ENCODE results near the gene DSCAML1.

The DSCAML1 gene

GRCh38 chr11:117790279-117790678 lies 6.7 kb downstream of the DSCAML1 start:
- TF ChIP-seq CTCF (IDR thresholded peaks at IDR 0.05; ENCODE audit: insufficient read depth, low read depth, low read length, missing control alignments): no peak
- no peak for DNase-seq (ENCODE audit: low read depth)
- H3K4me3 ChIP-seq (ENCODE audit: low read depth, low read length): no peak overlapping the region

- TF ChIP-seq CTCF (IDR thresholded peaks at IDR 0.05; ENCODE audit: insufficient read depth, low read depth, low read length, missing control alignments): no peak
- H3K4me3 ChIP-seq (ENCODE audit: low read depth, low read length): no peak overlapping the region
- DNase-seq (ENCODE audit: low read depth): no peak
Measured at GRCh38 chr11:117789241-117789640, 7.8 kb downstream of the DSCAML1 start.

- no peak for TF ChIP-seq CTCF (IDR thresholded peaks at IDR 0.05; ENCODE audit: insufficient read depth, low read depth, low read length, missing control alignments)
- no peak for DNase-seq (ENCODE audit: low read depth)
- H3K4me3 ChIP-seq (ENCODE audit: low read depth, low read length): no peak overlapping the region
Measured at GRCh38 chr11:117786135-117786870, 10.7 kb downstream of the DSCAML1 start.

- H3K4me3 ChIP-seq (ENCODE audit: low read depth, low read length): no peak overlapping the region
- no peak for DNase-seq (ENCODE audit: low read depth)
- TF ChIP-seq CTCF (IDR thresholded peaks at IDR 0.05; ENCODE audit: insufficient read depth, low read depth, low read length, missing control alignments): no peak
Measured at GRCh38 chr11:117782101-117782500, 14.9 kb downstream of the DSCAML1 start.

- no peak for TF ChIP-seq CTCF (IDR thresholded peaks at IDR 0.05; ENCODE audit: insufficient read depth, low read depth, low read length, missing control alignments)
- no peak overlapping the region for H3K4me3 ChIP-seq (ENCODE audit: low read depth, low read length)
- DNase-seq (ENCODE audit: low read depth): no peak
Measured at GRCh38 chr11:117781627-117782026, 15.4 kb downstream of the DSCAML1 start.

GRCh38 chr11:117780456-117780855 lies 16.6 kb downstream of the DSCAML1 start:
- H3K4me3 ChIP-seq (ENCODE audit: low read depth, low read length): no peak overlapping the region
- TF ChIP-seq CTCF (IDR thresholded peaks at IDR 0.05; ENCODE audit: insufficient read depth, low read depth, low read length, missing control alignments): no peak
- DNase-seq (ENCODE audit: low read depth): no peak

GRCh38 chr11:117774553-117774952 lies 22.5 kb downstream of the DSCAML1 start:
- TF ChIP-seq CTCF (IDR thresholded peaks at IDR 0.05; ENCODE audit: insufficient read depth, low read depth, low read length, missing control alignments): no peak
- DNase-seq (ENCODE audit: low read depth): no peak

More at GRCh38 chr11:117774553-117774952, 22.5 kb downstream of the DSCAML1 start:
- no peak overlapping the region for H3K4me3 ChIP-seq (ENCODE audit: low read depth, low read length)

All from GM12865 (cell line).